ENCODE data around the gene ACVR1. TPM values are rescaled to one million over a fixed set of nuclear protein-coding genes. Genes with fewer than 3 reads are reported as not detected.

The ACVR1 gene
- total RNA-seq, 1 donor from 2014 or later, result 66.6 TPM

DNA sequence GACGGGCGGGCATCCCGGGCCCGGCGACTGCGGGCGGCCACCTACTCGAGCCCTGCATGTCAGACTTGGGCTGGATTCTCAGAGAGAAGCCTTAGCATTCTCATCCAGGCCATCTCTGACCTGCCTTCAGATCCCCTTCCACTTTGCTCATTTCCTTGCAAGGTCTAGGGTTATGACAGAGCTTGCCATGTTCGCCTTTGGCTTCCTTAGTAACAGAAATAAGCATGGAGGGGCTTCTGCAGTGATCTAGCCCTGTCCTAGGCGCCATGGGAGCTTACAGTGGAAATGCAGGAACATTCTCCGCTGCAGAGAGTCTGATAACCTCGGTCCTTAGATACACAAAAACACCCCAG, 632 bp upstream of the ACVR1 start:
- Mint-ChIP-seq H3K36me3 (ENCODE audit: unreplicated experiment) (no peaks in the 10 kb centered on the region), H3K9me3 (ENCODE audit: unreplicated experiment) (no peaks in the 10 kb centered on the region), H3K27ac (ENCODE audit: unreplicated experiment) (peak overlapping the region; percentile 2), H3K4me1 (ENCODE audit: unreplicated experiment) (peaks cover 35% of the 10 kb centered on the region), H3K27me3 (ENCODE audit: unreplicated experiment) (no peaks in the 10 kb centered on the region), H3K4me3 (ENCODE audit: unreplicated experiment) (peak overlapping the region; percentile 60)
- DNase-seq (ENCODE audit: extremely low spot score, unreplicated experiment), result no peak
- TF ChIP-seq, protein P1, sequence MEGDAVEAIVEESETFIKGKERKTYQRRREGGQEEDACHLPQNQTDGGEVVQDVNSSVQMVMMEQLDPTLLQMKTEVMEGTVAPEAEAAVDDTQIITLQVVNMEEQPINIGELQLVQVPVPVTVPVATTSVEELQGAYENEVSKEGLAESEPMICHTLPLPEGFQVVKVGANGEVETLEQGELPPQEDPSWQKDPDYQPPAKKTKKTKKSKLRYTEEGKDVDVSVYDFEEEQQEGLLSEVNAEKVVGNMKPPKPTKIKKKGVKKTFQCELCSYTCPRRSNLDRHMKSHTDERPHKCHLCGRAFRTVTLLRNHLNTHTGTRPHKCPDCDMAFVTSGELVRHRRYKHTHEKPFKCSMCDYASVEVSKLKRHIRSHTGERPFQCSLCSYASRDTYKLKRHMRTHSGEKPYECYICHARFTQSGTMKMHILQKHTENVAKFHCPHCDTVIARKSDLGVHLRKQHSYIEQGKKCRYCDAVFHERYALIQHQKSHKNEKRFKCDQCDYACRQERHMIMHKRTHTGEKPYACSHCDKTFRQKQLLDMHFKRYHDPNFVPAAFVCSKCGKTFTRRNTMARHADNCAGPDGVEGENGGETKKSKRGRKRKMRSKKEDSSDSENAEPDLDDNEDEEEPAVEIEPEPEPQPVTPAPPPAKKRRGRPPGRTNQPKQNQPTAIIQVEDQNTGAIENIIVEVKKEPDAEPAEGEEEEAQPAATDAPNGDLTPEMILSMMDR (IDR thresholded peaks at IDR 0.05), result no peak

DNA sequence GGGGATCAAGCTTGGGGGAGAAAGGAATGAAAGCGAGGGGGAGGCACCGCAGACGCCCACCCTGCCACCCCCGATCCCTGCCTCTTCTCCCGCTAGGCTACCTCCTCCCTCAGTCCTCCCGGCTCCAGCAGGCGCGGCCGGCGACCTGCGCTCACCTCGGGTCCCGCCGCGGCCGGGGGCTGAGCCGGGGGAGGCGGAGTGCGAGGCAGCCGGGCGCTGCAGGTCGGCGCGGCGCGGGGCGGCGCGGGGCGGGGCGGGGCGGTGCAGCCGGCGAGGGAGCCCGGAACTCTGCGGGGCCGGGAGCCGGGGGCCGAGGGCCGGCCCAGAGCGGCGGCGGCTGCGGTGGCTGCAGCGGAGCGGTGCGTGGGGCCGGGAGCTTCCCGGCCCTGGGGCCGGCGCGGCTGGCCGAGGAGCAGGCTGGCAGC, 477 bp downstream of the ACVR1 start:
- Mint-ChIP-seq H3K36me3 (ENCODE audit: unreplicated experiment) (no peaks in the 10 kb centered on the region), H3K27me3 (ENCODE audit: unreplicated experiment) (no peaks in the 10 kb centered on the region), H3K27ac (ENCODE audit: unreplicated experiment) (peak overlapping the region; percentile 96), H3K4me1 (ENCODE audit: unreplicated experiment) (peaks cover 43% of the 10 kb centered on the region), H3K4me3 (ENCODE audit: unreplicated experiment) (peak overlapping the region; percentile 93), H3K9me3 (ENCODE audit: unreplicated experiment) (no peaks in the 10 kb centered on the region)
- DNase-seq (ENCODE audit: extremely low spot score, unreplicated experiment), result peak; percentile 86
- TF ChIP-seq, protein P1 (IDR thresholded peaks at IDR 0.05), result no peak

DNA sequence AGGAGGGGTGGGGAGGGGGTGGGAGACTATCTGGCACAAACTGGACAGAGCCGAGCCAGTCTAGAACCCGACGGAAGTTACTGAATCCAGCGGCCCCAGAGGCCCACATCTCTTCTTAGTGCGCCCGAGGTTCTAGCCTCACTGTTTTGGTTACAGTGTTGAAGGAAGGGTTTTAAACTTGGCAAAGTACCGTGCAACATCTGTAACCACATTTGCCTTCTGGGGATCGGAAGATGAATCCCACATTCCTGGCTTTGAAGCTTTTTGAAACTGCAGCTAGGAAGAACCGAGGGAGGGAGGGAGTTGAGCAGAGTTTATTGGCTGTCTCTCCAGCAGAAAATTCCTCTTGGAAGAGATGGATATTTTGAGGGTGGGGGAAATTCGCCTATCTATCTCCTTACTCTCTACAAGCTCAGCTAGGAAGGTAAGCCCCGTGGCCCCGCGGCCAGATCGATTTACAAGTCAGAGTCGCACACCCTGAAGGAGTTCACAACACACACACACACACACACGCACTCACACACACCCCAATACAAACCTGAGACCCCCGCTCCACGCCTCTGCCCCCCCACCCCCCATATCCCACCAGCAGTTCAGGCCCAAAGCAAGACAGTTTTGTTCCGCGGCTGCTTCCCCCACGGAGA, 1.0 kb downstream of the ACVR1 start:
- Mint-ChIP-seq H3K4me3 (ENCODE audit: unreplicated experiment) (peak overlapping the region; percentile 93), H3K36me3 (ENCODE audit: unreplicated experiment) (no peaks in the 10 kb centered on the region), H3K27ac (ENCODE audit: unreplicated experiment) (peak overlapping the region; percentile 96), H3K27me3 (ENCODE audit: unreplicated experiment) (no peaks in the 10 kb centered on the region), H3K4me1 (ENCODE audit: unreplicated experiment) (peaks cover 44% of the 10 kb centered on the region), H3K9me3 (ENCODE audit: unreplicated experiment) (no peaks in the 10 kb centered on the region)
- no peak for DNase-seq (ENCODE audit: extremely low spot score, unreplicated experiment)
- TF ChIP-seq, protein P1 (IDR thresholded peaks at IDR 0.05), result no peak

DNA sequence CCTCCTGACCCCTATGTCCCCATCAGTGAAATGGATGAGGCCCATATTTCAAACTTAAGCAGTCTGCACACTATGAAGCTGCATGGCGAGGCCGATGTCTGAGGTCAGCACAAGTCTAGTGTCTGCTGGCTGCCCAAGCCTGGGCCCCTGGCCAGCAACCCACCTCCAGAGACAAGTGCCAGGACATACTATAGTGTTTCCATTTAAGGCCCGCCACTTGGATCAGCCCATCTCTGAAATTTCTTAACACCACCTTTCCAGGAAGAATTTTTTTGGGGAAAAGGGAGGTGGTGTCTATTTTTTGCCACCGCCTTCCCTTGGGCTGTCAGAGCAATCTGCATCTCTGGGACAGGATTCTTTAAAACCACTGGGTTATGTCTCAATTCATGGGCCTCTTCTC, 1.8 kb downstream of the ACVR1 start:
- Mint-ChIP-seq H3K27ac (ENCODE audit: unreplicated experiment) (peak overlapping the region; percentile 96), H3K27me3 (ENCODE audit: unreplicated experiment) (no peaks in the 10 kb centered on the region), H3K4me3 (ENCODE audit: unreplicated experiment) (peak overlapping the region; percentile 93), H3K9me3 (ENCODE audit: unreplicated experiment) (no peaks in the 10 kb centered on the region), H3K36me3 (ENCODE audit: unreplicated experiment) (no peaks in the 10 kb centered on the region), H3K4me1 (ENCODE audit: unreplicated experiment) (peaks cover 50% of the 10 kb centered on the region)
- TF ChIP-seq, protein P1 (IDR thresholded peaks at IDR 0.05), result no peak
- DNase-seq (ENCODE audit: extremely low spot score, unreplicated experiment), result no peak

DNA sequence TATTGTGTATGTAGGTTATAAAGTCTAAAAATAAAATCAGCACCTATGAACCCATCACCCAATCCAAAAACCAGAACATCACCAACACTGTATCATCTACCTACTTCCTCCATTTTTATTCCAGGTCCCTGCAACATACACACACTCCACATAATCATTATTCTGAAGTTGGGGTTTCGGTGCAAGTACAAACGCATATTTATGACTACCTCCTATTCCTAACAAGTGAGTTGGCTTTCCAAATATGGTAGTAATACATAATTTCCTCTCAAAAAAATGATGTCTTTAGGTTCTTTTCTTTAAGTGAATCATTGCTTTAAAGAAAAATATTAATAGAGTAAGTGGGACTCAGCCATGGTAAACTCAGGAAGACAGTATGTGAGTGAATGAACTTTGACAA, 3.3 kb downstream of the ACVR1 start:
- Mint-ChIP-seq H3K9me3 (ENCODE audit: unreplicated experiment) (no peaks in the 10 kb centered on the region), H3K27ac (ENCODE audit: unreplicated experiment) (no peak overlapping the region), H3K36me3 (ENCODE audit: unreplicated experiment) (no peaks in the 10 kb centered on the region), H3K4me1 (ENCODE audit: unreplicated experiment) (peaks cover 60% of the 10 kb centered on the region), H3K27me3 (ENCODE audit: unreplicated experiment) (no peaks in the 10 kb centered on the region), H3K4me3 (ENCODE audit: unreplicated experiment) (no peak overlapping the region)
- no peak for DNase-seq (ENCODE audit: extremely low spot score, unreplicated experiment)
- TF ChIP-seq, protein P1 (IDR thresholded peaks at IDR 0.05), result no peak

All from osteocyte (in vitro differentiated cells).